GM12891 (cell line): ENCODE data around the gene ATP5PB.

Experiments used
- DNase-seq: peaks from one replicate; pipeline ENCODE4 v3.0.0; 2011; ENCODE audit warnings: low spot score; ENCODE audit not compliant: insufficient read length
- FAIRE-seq: peaks from 2 replicates; lab custom pipeline; 2011; peaks lifted over from hg19 to GRCh38; lab: Jason Lieb, UNC
- PAX5 ChIP-seq: IDR thresholded peaks from 2 replicates; pipeline ENCODE4 v1.6.1; 2011; ENCODE audit warnings: low read length, moderate library complexity, mild to moderate bottlenecking; ENCODE audit not compliant: insufficient read depth, severe bottlenecking
- POLR2A ChIP-seq: IDR thresholded peaks from 2 replicates; pipeline ENCODE4 v1.6.1; 2011; ENCODE audit warnings: low read depth, low read length, control low read depth
- POLR2AphosphoS5 ChIP-seq: IDR thresholded peaks from 2 replicates; pipeline ENCODE4 v1.6.1; 2011; ENCODE audit warnings: low read depth, low read length, control low read depth
- POU2F2 ChIP-seq: IDR thresholded peaks from 2 replicates; pipeline ENCODE4 v1.6.1; 2011; ENCODE audit warnings: low read depth, mild to moderate bottlenecking, control low read depth, low read length, moderate library complexity
- SPI1 ChIP-seq: IDR thresholded peaks from 2 replicates; pipeline ENCODE4 v1.6.1; 2011; ENCODE audit warnings: low read depth, low read length, control low read depth
- TAF1 ChIP-seq: IDR thresholded peaks from 2 replicates; pipeline ENCODE4 v1.6.1; 2011; ENCODE audit warnings: low read depth, low read length, control low read depth

ATP5PB gene

GRCh38 chr1:111462370-111463028, 13.2 kb downstream of the ATP5PB start:
- no peak for TF ChIP-seq POLR2A
- no peak for TF ChIP-seq SPI1
- TF ChIP-seq POU2F2 = no peak
- no peak for TF ChIP-seq PAX5
- TF ChIP-seq POLR2AphosphoS5 = no peak
- no peak for TF ChIP-seq TAF1
- FAIRE-seq = no peak
- no peak for DNase-seq

GRCh38 chr1:111463029-111463683, 13.9 kb downstream of the ATP5PB start:
- TF ChIP-seq POLR2AphosphoS5 (peak; percentile 43; the same call in 1 of the 2 replicates), SPI1 (no peak), POLR2A (0 out of 2 replicates have a peak, but pooled peaks have one; percentile 30)
- FAIRE-seq = no peak
- DNase-seq = no peak

DNA sequence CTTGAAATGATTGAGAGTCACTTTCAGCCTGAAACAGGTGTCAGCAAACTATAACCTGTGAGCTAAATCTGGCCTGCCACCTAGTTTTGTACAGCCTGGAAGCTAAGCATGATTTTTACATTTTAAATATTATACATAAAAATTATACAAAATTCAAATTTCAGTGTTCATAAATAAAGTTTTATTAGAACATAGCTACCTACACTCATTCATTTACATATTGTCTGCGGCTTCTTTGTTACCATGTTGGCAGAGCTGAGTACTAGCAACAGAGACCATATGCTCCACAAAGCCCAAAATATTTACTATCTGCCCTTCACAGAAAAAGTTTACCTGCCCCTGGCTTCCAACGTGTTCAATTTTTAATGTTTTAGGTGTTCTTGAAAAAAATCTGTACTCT, 16.5 kb downstream of the ATP5PB start:
- no peak for TF ChIP-seq POLR2A
- TF ChIP-seq PAX5 = no peak
- no peak for TF ChIP-seq TAF1
- FAIRE-seq (no peak), DNase-seq (no peak)

- FAIRE-seq = no peak
- TF ChIP-seq POLR2A (no peak), SPI1 (no peak), POLR2AphosphoS5 (no peak), POU2F2 (no peak), PAX5 (no peak), TAF1 (no peak)
Measured at GRCh38 chr1:111466480-111466879, 17.2 kb downstream of the ATP5PB start.

GRCh38 chr1:111467865-111468716, 18.8 kb downstream of the ATP5PB start:
- peak; percentile 51 for FAIRE-seq
- no peak for DNase-seq
- TF ChIP-seq SPI1 (no peak), POLR2AphosphoS5 (no peak), POU2F2 (no peak), TAF1 (no peak), PAX5 (no peak), POLR2A (no peak)

More at GRCh38 chr1:111466480-111466879, 17.2 kb downstream of the ATP5PB start:
- no peak for DNase-seq

DNA sequence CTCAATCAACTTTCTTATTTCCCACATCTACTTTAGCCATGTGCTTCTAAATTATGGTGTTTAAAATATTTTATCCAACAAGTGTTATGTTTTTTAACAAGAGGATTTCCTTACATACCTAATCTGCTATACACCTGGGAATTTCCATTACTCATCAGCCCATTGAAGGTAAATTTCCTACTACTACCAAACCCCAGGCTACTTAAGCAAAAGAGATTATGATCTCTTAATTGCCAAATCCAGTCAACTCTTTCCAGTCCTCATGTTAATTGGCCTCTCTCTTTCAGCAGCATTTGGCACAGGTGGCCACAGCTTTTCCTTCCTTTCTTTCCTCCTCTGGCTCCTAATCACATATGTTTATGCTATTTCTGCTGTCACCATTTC, 19.4 kb downstream of the ATP5PB start:
- FAIRE-seq = no peak
- TF ChIP-seq POU2F2 (no peak), SPI1 (no peak), TAF1 (no peak), PAX5 (no peak), POLR2AphosphoS5 (no peak), POLR2A (no peak)
- DNase-seq = no peak

- peak; percentile 60 for FAIRE-seq
- TF ChIP-seq SPI1 = no peak
- DNase-seq = no peak
Measured at GRCh38 chr1:111469539-111469938, 20.3 kb downstream of the ATP5PB start.

DNA sequence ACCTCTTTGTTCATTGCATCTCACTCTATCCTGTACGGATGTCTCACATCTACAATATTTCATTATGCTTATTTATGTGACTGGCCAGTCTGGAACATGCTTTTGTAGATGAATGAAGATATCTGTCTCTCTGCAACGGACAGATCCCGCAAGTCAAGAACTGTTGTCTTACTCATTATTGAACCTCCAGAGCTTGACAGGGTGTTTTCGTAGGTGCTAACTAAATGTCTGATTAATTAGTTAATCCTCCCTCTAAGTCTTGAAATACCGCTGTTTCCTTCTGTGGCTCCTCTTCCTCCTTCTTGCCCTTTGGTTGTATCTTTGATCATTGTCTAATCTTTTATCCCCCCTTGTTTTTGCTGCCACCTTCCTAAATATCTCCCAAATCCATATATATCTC, 21.3 kb downstream of the ATP5PB start:
- no peak for DNase-seq

DNA sequence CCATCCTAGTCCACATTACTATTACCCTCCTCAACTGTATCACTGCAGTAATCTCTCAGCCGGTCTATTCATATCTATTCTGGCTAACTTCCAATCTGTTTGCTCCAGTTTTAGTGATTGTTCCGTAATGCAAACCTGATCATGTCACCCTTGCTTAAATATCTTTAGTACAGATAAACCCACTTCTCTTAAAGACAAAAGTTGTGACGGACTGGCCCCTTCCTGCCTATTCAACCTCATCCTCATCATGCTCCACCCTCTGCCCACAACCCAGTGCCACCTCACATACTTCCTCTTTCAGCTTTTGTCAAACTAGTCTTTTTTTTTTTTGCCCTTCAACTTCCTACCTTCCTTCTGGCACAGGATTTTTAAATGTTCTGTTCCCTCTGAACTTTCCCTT, 21.7 kb downstream of the ATP5PB start:
- DNase-seq = no peak
- peak; percentile 35 for FAIRE-seq
- TF ChIP-seq SPI1 = peak; percentile 7; the same call in 1 of the 2 replicates
- no peak for TF ChIP-seq TAF1

More for the DNA sequence above, 21.3 kb downstream of the ATP5PB start:
- TF ChIP-seq POU2F2 (no peak), POLR2A (no peak), PAX5 (no peak), POLR2AphosphoS5 (no peak), TAF1 (no peak), SPI1 (no peak)
- peak; percentile 43 for FAIRE-seq
